H1 (cell line): ENCODE measurements around the gene RERE. TPM values are rescaled to one million over a fixed set of nuclear protein-coding genes. Genes with fewer than 3 reads are reported as not detected.

Source experiments
- RBBP5 ChIP-seq: IDR thresholded peaks from 2 replicates; pipeline ENCODE4 v1.7.1; 2012; ENCODE audit warnings: low read depth, mild to moderate bottlenecking, inconsistent platforms, low read length, moderate library complexity, borderline replicate concordance
- RFX5 ChIP-seq: IDR thresholded peaks from 2 replicates; pipeline ENCODE4 v1.6.1; 2011; ENCODE audit warnings: low read depth, low read length, improper control_type of control experiment, borderline replicate concordance
- RXRA ChIP-seq: IDR thresholded peaks from 2 replicates; pipeline ENCODE4 v1.6.1; 2011; ENCODE audit warnings: low read depth, mild to moderate bottlenecking, low read length, moderate library complexity; ENCODE audit not compliant: insufficient read depth
- SIRT6 ChIP-seq: IDR thresholded peaks from one replicate; pipeline ENCODE4 v1.7.1; 2012; ENCODE audit warnings: low read length, inconsistent platforms
- TAF1 ChIP-seq: IDR thresholded peaks from 2 replicates; pipeline ENCODE4 v1.6.1; 2011; ENCODE audit warnings: mild to moderate bottlenecking, low read depth, low read length
- polyA plus RNA-seq, 7 experiments: library from polyadenylated mRNA; depleted of rRNA in 3 of 7; stranded (reverse) in 5 of 7; unstranded in 2 of 7; fragments of >200 nt in 5 of 7; fragments of 200-250 nt in 2 of 7; gene quantifications; 1 replicate in 5 of 7; 2 replicates in 1 of 7; 4 replicates in 1 of 7; pipeline versions ENCODE4 v1.2.1 to v1.2.3, GENCODE V29; 2011 to 2013; ENCODE audit warnings: missing spikeins in 2 of 7, mixed read lengths in 2 of 7
- total RNA-seq: library from RNA; stranded (reverse); fragmentation: NEBNext Ultra II Directional; extraction: Animal tissue kit (Norgen Biotek cat#: 25700); gene quantifications from 2 replicates; pipeline ENCODE4 v1.2.1, GENCODE V29; 2021
- TF ChIP-seq, protein P1 (sequence below): fragments of 300-600 bp; sonication (generic); IDR thresholded peaks from 2 replicates; pipeline ENCODE4 v1.7.1; 2012; ENCODE audit warnings: low read length, moderate library complexity, mild to moderate bottlenecking, inconsistent platforms; ENCODE audit not compliant: insufficient replicate concordance
- TF ChIP-seq, protein P2 (sequence below): IDR thresholded peaks from 2 replicates; pipeline ENCODE4 v1.6.1; 2012; ENCODE audit warnings: low read length, inconsistent platforms
- TF ChIP-seq, protein P3 (sequence below): IDR thresholded peaks from 2 replicates; pipeline ENCODE4 v1.6.1; 2012; ENCODE audit warnings: inconsistent platforms

RERE gene
- total and polyA plus RNA-seq, 2 of the 8 experiments (the other 6 are each of a cell fraction or from before 2014, with no cell fraction given): 15.3 to 142 TPM

DNA sequence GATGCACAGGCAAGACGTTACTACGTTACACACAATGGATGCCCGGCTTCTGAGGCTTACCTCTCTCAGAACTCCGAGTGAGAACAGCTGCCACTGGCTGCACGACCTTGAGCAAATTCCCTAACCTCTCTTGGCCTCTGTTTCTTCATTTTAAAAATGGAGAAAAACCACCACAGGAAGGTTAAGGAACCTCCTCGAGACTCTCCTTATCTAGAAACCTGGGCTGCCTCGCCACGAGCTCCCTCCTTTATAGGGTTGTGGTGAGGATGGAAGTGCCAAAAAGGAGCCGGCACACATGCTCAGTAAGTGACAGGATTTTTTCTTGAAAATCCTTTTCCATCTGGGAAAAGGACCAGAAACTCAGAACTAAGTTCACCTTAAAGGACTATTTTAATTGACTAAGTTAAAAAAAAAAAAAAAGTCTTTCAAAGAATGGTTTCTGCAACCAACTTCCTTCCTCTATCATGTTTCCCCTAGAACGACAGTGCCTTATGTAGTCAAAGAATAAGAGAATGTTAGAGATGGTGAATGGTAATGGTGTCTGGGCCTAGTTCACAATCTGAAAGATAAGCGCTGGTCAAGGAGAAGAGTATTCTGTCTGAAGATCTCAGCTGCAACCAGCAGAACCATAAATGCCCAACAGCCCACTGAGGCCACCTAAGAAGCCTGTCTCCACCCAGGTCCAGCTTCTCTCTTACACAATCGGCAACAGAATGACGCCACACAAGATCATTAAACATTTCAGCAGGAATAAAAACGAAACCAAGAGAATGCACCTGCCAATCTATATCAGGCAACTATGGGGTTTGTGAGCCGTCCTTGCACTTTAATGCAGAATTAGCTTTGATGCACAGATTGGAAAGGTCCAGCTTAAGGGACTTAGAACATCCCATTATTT lies 434.6 kb downstream of the RERE start (continued):
- TF ChIP-seq, protein P1, sequence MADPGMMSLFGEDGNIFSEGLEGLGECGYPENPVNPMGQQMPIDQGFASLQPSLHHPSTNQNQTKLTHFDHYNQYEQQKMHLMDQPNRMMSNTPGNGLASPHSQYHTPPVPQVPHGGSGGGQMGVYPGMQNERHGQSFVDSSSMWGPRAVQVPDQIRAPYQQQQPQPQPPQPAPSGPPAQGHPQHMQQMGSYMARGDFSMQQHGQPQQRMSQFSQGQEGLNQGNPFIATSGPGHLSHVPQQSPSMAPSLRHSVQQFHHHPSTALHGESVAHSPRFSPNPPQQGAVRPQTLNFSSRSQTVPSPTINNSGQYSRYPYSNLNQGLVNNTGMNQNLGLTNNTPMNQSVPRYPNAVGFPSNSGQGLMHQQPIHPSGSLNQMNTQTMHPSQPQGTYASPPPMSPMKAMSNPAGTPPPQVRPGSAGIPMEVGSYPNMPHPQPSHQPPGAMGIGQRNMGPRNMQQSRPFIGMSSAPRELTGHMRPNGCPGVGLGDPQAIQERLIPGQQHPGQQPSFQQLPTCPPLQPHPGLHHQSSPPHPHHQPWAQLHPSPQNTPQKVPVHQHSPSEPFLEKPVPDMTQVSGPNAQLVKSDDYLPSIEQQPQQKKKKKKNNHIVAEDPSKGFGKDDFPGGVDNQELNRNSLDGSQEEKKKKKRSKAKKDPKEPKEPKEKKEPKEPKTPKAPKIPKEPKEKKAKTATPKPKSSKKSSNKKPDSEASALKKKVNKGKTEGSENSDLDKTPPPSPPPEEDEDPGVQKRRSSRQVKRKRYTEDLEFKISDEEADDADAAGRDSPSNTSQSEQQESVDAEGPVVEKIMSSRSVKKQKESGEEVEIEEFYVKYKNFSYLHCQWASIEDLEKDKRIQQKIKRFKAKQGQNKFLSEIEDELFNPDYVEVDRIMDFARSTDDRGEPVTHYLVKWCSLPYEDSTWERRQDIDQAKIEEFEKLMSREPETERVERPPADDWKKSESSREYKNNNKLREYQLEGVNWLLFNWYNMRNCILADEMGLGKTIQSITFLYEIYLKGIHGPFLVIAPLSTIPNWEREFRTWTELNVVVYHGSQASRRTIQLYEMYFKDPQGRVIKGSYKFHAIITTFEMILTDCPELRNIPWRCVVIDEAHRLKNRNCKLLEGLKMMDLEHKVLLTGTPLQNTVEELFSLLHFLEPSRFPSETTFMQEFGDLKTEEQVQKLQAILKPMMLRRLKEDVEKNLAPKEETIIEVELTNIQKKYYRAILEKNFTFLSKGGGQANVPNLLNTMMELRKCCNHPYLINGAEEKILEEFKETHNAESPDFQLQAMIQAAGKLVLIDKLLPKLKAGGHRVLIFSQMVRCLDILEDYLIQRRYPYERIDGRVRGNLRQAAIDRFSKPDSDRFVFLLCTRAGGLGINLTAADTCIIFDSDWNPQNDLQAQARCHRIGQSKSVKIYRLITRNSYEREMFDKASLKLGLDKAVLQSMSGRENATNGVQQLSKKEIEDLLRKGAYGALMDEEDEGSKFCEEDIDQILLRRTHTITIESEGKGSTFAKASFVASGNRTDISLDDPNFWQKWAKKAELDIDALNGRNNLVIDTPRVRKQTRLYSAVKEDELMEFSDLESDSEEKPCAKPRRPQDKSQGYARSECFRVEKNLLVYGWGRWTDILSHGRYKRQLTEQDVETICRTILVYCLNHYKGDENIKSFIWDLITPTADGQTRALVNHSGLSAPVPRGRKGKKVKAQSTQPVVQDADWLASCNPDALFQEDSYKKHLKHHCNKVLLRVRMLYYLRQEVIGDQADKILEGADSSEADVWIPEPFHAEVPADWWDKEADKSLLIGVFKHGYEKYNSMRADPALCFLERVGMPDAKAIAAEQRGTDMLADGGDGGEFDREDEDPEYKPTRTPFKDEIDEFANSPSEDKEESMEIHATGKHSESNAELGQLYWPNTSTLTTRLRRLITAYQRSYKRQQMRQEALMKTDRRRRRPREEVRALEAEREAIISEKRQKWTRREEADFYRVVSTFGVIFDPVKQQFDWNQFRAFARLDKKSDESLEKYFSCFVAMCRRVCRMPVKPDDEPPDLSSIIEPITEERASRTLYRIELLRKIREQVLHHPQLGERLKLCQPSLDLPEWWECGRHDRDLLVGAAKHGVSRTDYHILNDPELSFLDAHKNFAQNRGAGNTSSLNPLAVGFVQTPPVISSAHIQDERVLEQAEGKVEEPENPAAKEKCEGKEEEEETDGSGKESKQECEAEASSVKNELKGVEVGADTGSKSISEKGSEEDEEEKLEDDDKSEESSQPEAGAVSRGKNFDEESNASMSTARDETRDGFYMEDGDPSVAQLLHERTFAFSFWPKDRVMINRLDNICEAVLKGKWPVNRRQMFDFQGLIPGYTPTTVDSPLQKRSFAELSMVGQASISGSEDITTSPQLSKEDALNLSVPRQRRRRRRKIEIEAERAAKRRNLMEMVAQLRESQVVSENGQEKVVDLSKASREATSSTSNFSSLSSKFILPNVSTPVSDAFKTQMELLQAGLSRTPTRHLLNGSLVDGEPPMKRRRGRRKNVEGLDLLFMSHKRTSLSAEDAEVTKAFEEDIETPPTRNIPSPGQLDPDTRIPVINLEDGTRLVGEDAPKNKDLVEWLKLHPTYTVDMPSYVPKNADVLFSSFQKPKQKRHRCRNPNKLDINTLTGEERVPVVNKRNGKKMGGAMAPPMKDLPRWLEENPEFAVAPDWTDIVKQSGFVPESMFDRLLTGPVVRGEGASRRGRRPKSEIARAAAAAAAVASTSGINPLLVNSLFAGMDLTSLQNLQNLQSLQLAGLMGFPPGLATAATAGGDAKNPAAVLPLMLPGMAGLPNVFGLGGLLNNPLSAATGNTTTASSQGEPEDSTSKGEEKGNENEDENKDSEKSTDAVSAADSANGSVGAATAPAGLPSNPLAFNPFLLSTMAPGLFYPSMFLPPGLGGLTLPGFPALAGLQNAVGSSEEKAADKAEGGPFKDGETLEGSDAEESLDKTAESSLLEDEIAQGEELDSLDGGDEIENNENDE: no peak
- TF ChIP-seq RFX5 (no peak), SIRT6 (no peak), RBBP5 (no peak), TAF1 (no peak), RXRA (no peak)
- TF ChIP-seq, protein P2, sequence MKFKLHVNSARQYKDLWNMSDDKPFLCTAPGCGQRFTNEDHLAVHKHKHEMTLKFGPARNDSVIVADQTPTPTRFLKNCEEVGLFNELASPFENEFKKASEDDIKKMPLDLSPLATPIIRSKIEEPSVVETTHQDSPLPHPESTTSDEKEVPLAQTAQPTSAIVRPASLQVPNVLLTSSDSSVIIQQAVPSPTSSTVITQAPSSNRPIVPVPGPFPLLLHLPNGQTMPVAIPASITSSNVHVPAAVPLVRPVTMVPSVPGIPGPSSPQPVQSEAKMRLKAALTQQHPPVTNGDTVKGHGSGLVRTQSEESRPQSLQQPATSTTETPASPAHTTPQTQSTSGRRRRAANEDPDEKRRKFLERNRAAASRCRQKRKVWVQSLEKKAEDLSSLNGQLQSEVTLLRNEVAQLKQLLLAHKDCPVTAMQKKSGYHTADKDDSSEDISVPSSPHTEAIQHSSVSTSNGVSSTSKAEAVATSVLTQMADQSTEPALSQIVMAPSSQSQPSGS: no peak
- TF ChIP-seq, protein P3, sequence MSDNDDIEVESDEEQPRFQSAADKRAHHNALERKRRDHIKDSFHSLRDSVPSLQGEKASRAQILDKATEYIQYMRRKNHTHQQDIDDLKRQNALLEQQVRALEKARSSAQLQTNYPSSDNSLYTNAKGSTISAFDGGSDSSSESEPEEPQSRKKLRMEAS: no peak
